GM12872 (cell line): Measurements from ENCODE around the gene TSEN54.

Experiments used
- TF ChIP-seq, protein P1 (sequence below): IDR thresholded peaks from 3 replicates; pipeline ENCODE4 v1.5.1; 2011; ENCODE audit warnings: low read depth, mild to moderate bottlenecking, low read length, moderate library complexity; ENCODE audit not compliant: insufficient read depth

Gene TSEN54

DNA sequence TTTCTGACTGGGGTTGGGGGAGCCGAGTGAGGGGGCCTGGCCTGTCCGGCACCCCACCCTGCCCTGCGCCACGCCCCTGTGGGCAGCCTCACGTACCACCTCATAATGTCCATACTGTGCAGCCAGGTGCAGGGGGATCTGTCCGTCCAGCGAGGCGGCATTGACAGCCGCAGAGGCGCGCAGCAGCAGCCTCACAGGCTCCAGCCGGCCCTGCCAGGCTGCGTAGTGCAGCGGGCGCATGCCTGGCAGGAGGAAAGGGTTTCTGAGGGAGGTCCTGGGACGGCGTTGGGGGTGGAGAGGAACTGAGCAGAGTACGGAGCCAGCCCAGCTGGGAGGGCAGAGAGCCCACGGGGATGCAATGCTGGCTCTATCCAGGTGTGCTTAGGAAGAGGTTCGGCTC, 9.4 kb upstream of the TSEN54 start:
- TF ChIP-seq, protein P1, sequence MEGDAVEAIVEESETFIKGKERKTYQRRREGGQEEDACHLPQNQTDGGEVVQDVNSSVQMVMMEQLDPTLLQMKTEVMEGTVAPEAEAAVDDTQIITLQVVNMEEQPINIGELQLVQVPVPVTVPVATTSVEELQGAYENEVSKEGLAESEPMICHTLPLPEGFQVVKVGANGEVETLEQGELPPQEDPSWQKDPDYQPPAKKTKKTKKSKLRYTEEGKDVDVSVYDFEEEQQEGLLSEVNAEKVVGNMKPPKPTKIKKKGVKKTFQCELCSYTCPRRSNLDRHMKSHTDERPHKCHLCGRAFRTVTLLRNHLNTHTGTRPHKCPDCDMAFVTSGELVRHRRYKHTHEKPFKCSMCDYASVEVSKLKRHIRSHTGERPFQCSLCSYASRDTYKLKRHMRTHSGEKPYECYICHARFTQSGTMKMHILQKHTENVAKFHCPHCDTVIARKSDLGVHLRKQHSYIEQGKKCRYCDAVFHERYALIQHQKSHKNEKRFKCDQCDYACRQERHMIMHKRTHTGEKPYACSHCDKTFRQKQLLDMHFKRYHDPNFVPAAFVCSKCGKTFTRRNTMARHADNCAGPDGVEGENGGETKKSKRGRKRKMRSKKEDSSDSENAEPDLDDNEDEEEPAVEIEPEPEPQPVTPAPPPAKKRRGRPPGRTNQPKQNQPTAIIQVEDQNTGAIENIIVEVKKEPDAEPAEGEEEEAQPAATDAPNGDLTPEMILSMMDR, result no peak

DNA sequence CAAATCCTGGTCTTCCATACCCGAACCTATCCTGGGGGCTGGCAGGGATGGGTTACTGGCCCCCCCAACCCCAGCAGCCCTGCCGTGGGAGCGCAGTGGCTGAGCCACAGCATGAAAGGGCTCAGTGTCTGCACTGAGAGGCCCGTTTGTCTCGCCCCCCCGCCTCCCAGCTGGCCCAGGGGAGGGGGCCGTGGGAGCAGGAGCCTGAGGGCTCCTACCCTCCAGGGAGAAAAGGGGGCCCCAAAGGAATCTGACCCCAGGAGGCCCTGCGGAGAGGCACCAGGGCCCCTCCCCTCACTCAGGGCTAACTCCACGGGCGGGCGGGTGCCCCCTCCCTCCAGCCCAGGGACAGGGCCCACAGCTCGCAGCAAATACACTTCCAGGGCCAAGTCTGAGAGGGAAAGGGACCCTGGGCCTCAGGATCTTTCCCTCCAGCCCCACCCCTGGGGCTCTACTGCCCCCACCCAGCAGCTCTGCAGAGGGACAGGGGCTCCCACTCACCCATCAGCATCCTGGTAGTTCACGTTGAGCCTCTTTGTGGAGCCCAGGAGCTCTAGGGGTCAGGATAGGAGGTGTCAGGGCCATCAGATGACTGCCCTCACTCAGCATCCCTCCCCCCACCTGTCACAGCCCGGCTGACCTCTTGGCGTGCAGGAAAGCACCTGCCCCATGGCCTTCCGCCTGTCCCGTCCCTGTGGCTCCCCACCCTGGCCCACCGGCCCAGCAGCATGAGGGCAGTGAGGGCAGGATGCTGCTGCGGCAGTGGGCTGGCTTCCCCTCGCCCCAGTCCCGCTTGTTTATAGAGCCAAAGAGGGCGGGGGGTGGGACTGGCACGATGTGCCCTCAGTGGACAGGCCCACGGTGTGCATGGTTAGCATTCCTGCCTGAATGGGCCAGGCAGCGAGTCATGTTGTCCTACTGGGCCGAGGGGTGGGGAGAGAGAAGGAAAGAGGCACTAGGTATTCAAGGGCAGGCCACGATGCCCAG, 8.3 kb upstream of the TSEN54 start:
- TF ChIP-seq, protein P1, result no peak

DNA sequence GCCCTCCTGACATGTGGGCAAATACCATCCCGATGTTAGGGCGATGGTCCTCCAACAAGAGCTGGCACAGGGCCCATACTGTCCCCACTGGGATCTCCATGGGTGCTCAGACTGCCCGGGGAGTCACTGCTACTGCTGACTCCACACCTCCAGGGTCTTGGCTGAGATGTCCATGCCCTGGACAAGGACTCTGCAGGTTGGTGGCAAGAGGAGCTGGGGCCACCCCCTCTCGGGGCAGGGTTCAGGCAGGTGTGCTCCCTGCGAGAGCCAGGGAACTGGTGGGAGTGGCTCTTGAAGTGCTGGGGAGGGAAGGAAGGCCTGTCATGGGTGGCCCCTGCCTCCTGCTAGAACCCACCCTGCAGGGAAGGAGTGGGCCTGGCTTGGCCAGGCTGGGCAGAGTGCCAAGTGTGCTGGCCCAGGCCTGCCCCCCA, 7.4 kb upstream of the TSEN54 start:
- TF ChIP-seq, protein P1, result no peak

DNA sequence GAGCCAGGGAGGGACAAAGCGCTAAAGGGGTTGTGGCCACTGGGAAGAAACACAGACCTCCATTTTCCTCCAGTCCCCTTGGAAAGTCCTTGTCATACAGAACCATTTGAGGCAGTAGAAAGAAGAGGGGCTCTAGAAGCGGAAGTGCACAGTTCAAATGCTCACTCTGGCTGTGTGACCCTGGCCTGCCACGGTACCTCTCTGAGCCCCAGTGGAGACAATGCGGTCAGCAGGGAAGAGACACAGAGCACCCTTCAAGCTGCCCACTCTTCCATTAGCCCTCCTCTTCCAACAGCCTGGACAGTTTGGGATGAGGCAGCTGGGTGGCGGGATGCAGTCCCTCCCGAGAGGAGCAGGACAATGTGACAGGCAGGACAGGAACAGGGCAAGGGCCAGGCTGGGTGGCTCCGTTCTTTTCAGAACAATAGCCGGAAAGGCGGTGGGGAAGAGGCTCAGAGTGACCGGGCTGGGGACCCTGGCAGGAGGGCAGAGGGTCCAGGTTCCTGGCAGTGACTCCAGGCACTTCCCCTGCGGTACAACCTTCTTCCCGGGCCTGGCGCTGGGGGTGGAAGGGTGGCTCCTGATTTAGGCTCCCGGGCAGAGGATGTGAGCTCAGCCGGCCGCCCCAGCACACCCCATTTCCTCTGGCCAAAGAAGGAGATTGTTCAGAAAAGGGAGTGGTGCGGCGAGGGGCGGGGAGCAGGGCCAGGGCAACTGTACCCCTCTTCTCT, 6.6 kb upstream of the TSEN54 start:
- TF ChIP-seq, protein P1, result no peak

DNA sequence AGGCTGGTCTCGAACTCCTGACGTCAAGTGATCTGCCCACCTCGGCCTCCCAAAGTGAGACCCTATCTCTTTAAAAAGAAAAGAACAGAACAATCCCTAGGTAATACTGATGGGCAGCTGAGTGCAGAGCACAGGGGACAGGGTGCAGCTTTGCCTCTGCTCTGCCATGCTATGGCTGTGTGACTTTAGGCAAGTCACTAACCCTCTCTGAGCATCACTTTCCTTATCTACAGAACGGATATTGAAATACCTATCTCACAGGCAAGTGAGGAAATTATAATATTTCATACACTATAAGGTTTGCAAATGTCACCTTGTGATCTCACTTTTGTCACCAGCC, 5.1 kb upstream of the TSEN54 start:
- TF ChIP-seq, protein P1, result no peak

DNA sequence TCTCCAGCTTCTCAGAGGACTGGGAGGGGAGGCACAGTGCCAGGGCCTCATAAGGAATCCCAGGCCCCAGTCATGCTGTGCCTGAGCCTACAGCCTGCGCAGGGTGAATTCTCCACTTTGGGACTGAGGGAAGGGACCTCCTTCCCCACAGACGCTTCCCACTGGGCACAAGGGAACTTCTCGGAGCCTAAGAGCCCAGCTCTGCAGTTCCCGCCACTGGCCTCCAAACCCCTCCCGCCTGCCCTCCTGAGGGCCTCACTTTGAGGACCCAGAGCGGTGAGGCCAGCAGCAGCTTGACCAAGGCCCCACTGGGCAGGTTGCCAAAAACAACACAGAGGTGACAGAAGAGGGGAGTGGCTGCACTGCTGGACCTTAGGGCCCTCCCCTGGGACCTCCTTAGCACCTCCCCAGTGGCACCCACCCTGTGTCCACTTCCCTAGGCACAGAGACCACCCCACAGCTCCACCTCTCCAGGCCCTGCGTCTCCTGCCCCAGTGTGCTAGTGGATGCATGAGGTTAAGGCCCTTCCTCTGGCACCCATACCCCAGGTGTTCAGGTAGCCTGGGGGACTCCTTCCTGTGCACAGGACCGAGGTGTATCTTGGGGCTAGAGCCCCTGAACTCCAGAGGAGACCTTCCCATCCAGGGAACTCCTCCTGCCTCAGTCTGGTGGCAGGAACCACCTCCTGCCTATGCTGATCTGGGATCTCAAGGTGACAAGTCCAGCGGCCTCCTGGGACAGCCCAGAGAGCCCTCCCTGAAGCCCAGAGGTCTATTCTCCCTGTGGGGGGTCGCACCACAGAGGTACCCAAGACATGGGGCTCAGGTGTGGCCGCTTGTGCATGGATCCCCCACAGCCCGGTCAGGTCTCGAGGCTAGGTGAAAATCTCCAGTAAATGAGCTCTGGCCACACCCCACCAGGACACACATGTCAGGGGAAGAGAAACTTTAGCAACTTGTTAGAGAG, 4.4 kb upstream of the TSEN54 start:
- TF ChIP-seq, protein P1, result no peak
